ACHN (cell line): ENCODE data around the gene IGSF1.
"Not testable (repeated sequence)": the region's sequence is repeated elsewhere in the genome, so short reads cannot be mapped to it uniquely, and the experiment has no call there.

Experiments used
- DNase-seq: peaks from one replicate; pipeline ENCODE4 v3.0.0-alpha.2; 2015
- in situ Hi-C: cut with HindIII; loops from 2 replicates; pipeline ENCODE4 v1.10.0; 2017; ENCODE audit warnings: low sequenced_read_pairs, low pct_ligation_motif_present, low pct_unique_long_range_greater_than_20kb

IGSF1 gene

GRCh38 chrX:131273011-131273410 lies 16.1 kb downstream of the IGSF1 start:
- DNase-seq: no peak
- in situ Hi-C loops: no loop called here

GRCh38 chrX:131271826-131272225 lies 17.3 kb downstream of the IGSF1 start:
- DNase-seq: no peak
- in situ Hi-C loops: no loop called here

GRCh38 chrX:131271274-131271673 lies 17.8 kb downstream of the IGSF1 start:
- in situ Hi-C loops: no loop called here
- DNase-seq: no peak

GRCh38 chrX:131270080-131270479 lies 19.0 kb downstream of the IGSF1 start:
- no peak for DNase-seq
- in situ Hi-C loops: no loop called here

GRCh38 chrX:131264665-131265064 lies 24.4 kb downstream of the IGSF1 start:
- in situ Hi-C loops: no loop called here
- no peak for DNase-seq

- in situ Hi-C loops: no loop called here
Measured at GRCh38 chrX:131264053-131264452, 25.1 kb downstream of the IGSF1 start.

GRCh38 chrX:131262738-131263679 lies 26.1 kb downstream of the IGSF1 start:
- in situ Hi-C loops: no loop called here
- peak; percentile 18 for DNase-seq

More at GRCh38 chrX:131264053-131264452, 25.1 kb downstream of the IGSF1 start:
- DNase-seq: no peak

- in situ Hi-C loops: no loop called here
Measured at GRCh38 chrX:131262200-131262599, 26.9 kb downstream of the IGSF1 start.

GRCh38 chrX:131257367-131257766 lies 31.7 kb downstream of the IGSF1 start:
- no peak for DNase-seq

More at GRCh38 chrX:131262200-131262599, 26.9 kb downstream of the IGSF1 start:
- DNase-seq: no peak

GRCh38 chrX:131250984-131251738 lies 37.9 kb downstream of the IGSF1 start:
- in situ Hi-C loops, DNase-seq: not testable (repeated sequence)

More at GRCh38 chrX:131257367-131257766, 31.7 kb downstream of the IGSF1 start:
- in situ Hi-C loops: no loop called here

GRCh38 chrX:131239057-131239456 lies 50.0 kb downstream of the IGSF1 start:
- no peak for DNase-seq
- in situ Hi-C loops: no loop called here

- in situ Hi-C loops: no loop called here
- DNase-seq: no peak
Measured at GRCh38 chrX:131237363-131237762, 51.7 kb downstream of the IGSF1 start.

- in situ Hi-C loops: no loop called here
- no peak for DNase-seq
Measured at GRCh38 chrX:131235768-131236545, 53.1 kb downstream of the IGSF1 start.

GRCh38 chrX:131227608-131228007 lies 61.5 kb downstream of the IGSF1 start:
- in situ Hi-C loops: no loop called here
- no peak for DNase-seq

GRCh38 chrX:131226591-131226990 lies 62.5 kb downstream of the IGSF1 start:
- DNase-seq: no peak
- in situ Hi-C loops: no loop called here

GRCh38 chrX:131225078-131225477 lies 64.0 kb downstream of the IGSF1 start:
- in situ Hi-C loops: no loop called here
- DNase-seq: no peak
